Activated CD8-positive, alpha-beta T cell treated with anti-CD3 and anti-CD28 coated beads, Interleukin-2, amount 10 ng/mL, durations not matched to agents 7 days and 5 days (primary cell): ENCODE measurements around the gene PHACTR3. TPM values are rescaled to one million over a fixed set of nuclear protein-coding genes. Genes with fewer than 3 reads are reported as not detected.

Experiments used
- ATAC-seq: fragments of 150-1000 bp; cut with Tn5 transposase; one replicate; pipeline ENCODE4 v1.10.0; 2021; ENCODE audit warnings: moderate library complexity
- CTCF ChIA-PET: fragments of 350-600 bp; sonication (Branson Sonifier 250); formaldehyde crosslinking; loops from one replicate; lab custom pipeline; 2021; ENCODE audit warnings: antibody characterized with exemption; lab: Charles Lee
- POLR2A ChIA-PET: fragments of 350-600 bp; sonication (Branson Sonifier 250); formaldehyde crosslinking; loops from one replicate; lab custom pipeline; 2021; ENCODE audit warnings: antibody characterized with exemption; lab: Charles Lee
- DNase-seq: peaks from one replicate; pipeline ENCODE4 v3.0.0-alpha.2; 2020
- H3K27ac Mint-ChIP-seq: one replicate; pipeline ENCODE4 v1.8.0; 2021; ENCODE audit warnings: mild to moderate bottlenecking, mixed read lengths
- H3K27me3 Mint-ChIP-seq: one replicate; pipeline ENCODE4 v1.8.0; 2021; ENCODE audit warnings: low read depth, mixed read lengths
- H3K36me3 Mint-ChIP-seq: one replicate; pipeline ENCODE4 v1.8.0; 2021; ENCODE audit warnings: low read depth, mixed read lengths
- H3K4me1 Mint-ChIP-seq: one replicate; pipeline ENCODE4 v1.8.0; 2021; ENCODE audit warnings: low read depth, mixed read lengths
- H3K4me3 Mint-ChIP-seq: one replicate; pipeline ENCODE4 v1.8.0; 2021; ENCODE audit warnings: mild to moderate bottlenecking, mixed read lengths
- H3K9me3 Mint-ChIP-seq: one replicate; pipeline ENCODE4 v1.8.0; 2022; ENCODE audit warnings: mixed read lengths; ENCODE audit not compliant: insufficient read depth
- total RNA-seq, 2 experiments: library from RNA; stranded (reverse); gene quantifications; one replicate each; pipeline ENCODE4 v1.2.3, GENCODE V29; 2021

PHACTR3 gene
- total RNA-seq, 2 experiments from 2014 or later = not detected

- Mint-ChIP-seq H3K27ac (no peak overlapping the region), H3K36me3 (no peaks in the 10 kb centered on the region), H3K27me3 (peaks cover 4% of the 10 kb centered on the region), H3K9me3 (no peaks in the 10 kb centered on the region), H3K4me1 (no peaks in the 10 kb centered on the region), H3K4me3 (no peak overlapping the region)
- CTCF ChIA-PET = no interaction called here
- DNase-seq (no peak), ATAC-seq (no peak)
- POLR2A ChIA-PET = no interaction called here
Observed at GRCh38 chr20:59629141-59630045, 25.1 kb downstream of the PHACTR3 start.

GRCh38 chr20:59630526-59630925, 26.2 kb downstream of the PHACTR3 start:
- Mint-ChIP-seq H3K27ac (no peak overlapping the region), H3K27me3 (peaks cover 4% of the 10 kb centered on the region), H3K4me3 (no peak overlapping the region), H3K36me3 (no peaks in the 10 kb centered on the region), H3K9me3 (no peaks in the 10 kb centered on the region), H3K4me1 (no peaks in the 10 kb centered on the region)
- POLR2A ChIA-PET = no interaction called here
- DNase-seq = no peak
- ATAC-seq = no peak
- CTCF ChIA-PET = interaction anchor here (0.5 kb wide), 1 partner anchor 87 kb away, joined by 5 read pairs; no protein-coding TSS in a partner anchor

GRCh38 chr20:59631751-59632540, 27.6 kb downstream of the PHACTR3 start:
- H3K4me1 Mint-ChIP-seq = no peaks in the 10 kb centered on the region
- CTCF ChIA-PET = no interaction called here
- H3K9me3 Mint-ChIP-seq = no peaks in the 10 kb centered on the region
- H3K4me3 Mint-ChIP-seq = no peak overlapping the region
- peaks cover 4% of the 10 kb centered on the region for H3K27me3 Mint-ChIP-seq
- H3K27ac Mint-ChIP-seq = no peak overlapping the region
- ATAC-seq (no peak), DNase-seq (no peak)
- no peaks in the 10 kb centered on the region for H3K36me3 Mint-ChIP-seq
- POLR2A ChIA-PET = no interaction called here

GRCh38 chr20:59632541-59633113, 28.3 kb downstream of the PHACTR3 start:
- CTCF ChIA-PET = no interaction called here
- no peaks in the 10 kb centered on the region for H3K4me1 Mint-ChIP-seq
- no peak overlapping the region for H3K27ac Mint-ChIP-seq
- no peak overlapping the region for H3K4me3 Mint-ChIP-seq
- H3K36me3 Mint-ChIP-seq = no peaks in the 10 kb centered on the region
- DNase-seq (no peak), ATAC-seq (no peak)
- H3K27me3 Mint-ChIP-seq = peaks cover 4% of the 10 kb centered on the region
- POLR2A ChIA-PET = no interaction called here
- H3K9me3 Mint-ChIP-seq = no peaks in the 10 kb centered on the region

GRCh38 chr20:59633656-59634251, 29.4 kb downstream of the PHACTR3 start:
- Mint-ChIP-seq H3K36me3 (no peaks in the 10 kb centered on the region), H3K27ac (no peak overlapping the region), H3K4me3 (no peak overlapping the region), H3K27me3 (peaks cover 4% of the 10 kb centered on the region), H3K9me3 (no peaks in the 10 kb centered on the region), H3K4me1 (no peaks in the 10 kb centered on the region)
- ChIA-PET POLR2A (no interaction called here), CTCF (no interaction called here)
- ATAC-seq (no peak), DNase-seq (no peak)

- Mint-ChIP-seq H3K27ac (no peak overlapping the region), H3K27me3 (peaks cover 4% of the 10 kb centered on the region), H3K9me3 (no peaks in the 10 kb centered on the region), H3K36me3 (no peaks in the 10 kb centered on the region), H3K4me3 (no peak overlapping the region), H3K4me1 (no peaks in the 10 kb centered on the region)
- no peak for DNase-seq
- ChIA-PET CTCF (no interaction called here), POLR2A (no interaction called here)
- ATAC-seq = no peak
Observed at GRCh38 chr20:59634435-59635005, 30.2 kb downstream of the PHACTR3 start.

- ATAC-seq = no peak
- Mint-ChIP-seq H3K36me3 (no peaks in the 10 kb centered on the region), H3K4me1 (no peaks in the 10 kb centered on the region), H3K9me3 (no peaks in the 10 kb centered on the region), H3K4me3 (no peak overlapping the region), H3K27me3 (no peaks in the 10 kb centered on the region), H3K27ac (no peak overlapping the region)
- ChIA-PET POLR2A (no interaction called here), CTCF (no interaction called here)
- DNase-seq = no peak
Observed at GRCh38 chr20:59636766-59637370, 32.5 kb downstream of the PHACTR3 start.

- Mint-ChIP-seq H3K36me3 (no peaks in the 10 kb centered on the region), H3K4me1 (no peaks in the 10 kb centered on the region), H3K9me3 (no peaks in the 10 kb centered on the region), H3K4me3 (no peak overlapping the region), H3K27me3 (no peaks in the 10 kb centered on the region), H3K27ac (no peak overlapping the region)
- CTCF ChIA-PET = no interaction called here
- no peak for ATAC-seq
- DNase-seq = no peak
- POLR2A ChIA-PET = no interaction called here
Observed at GRCh38 chr20:59640267-59640666, 35.9 kb downstream of the PHACTR3 start.

GRCh38 chr20:59643615-59644061, 39.3 kb downstream of the PHACTR3 start:
- Mint-ChIP-seq H3K4me1 (no peaks in the 10 kb centered on the region), H3K9me3 (no peaks in the 10 kb centered on the region), H3K27me3 (no peaks in the 10 kb centered on the region), H3K36me3 (no peaks in the 10 kb centered on the region), H3K4me3 (no peak overlapping the region), H3K27ac (no peak overlapping the region)
- ChIA-PET CTCF (no interaction called here), POLR2A (no interaction called here)
- DNase-seq (no peak), ATAC-seq (no peak)

- ChIA-PET CTCF (no interaction called here), POLR2A (no interaction called here)
- no peaks in the 10 kb centered on the region for H3K9me3 Mint-ChIP-seq
- no peaks in the 10 kb centered on the region for H3K4me1 Mint-ChIP-seq
- no peak overlapping the region for H3K27ac Mint-ChIP-seq
- H3K36me3 Mint-ChIP-seq = no peaks in the 10 kb centered on the region
- ATAC-seq (no peak), DNase-seq (no peak)
- no peak overlapping the region for H3K4me3 Mint-ChIP-seq
- H3K27me3 Mint-ChIP-seq = no peaks in the 10 kb centered on the region
Observed at GRCh38 chr20:59644371-59644939, 40.1 kb downstream of the PHACTR3 start.

- Mint-ChIP-seq H3K9me3 (no peaks in the 10 kb centered on the region), H3K27ac (no peak overlapping the region), H3K36me3 (no peaks in the 10 kb centered on the region), H3K27me3 (no peaks in the 10 kb centered on the region), H3K4me1 (no peaks in the 10 kb centered on the region), H3K4me3 (no peak overlapping the region)
- ATAC-seq (no peak), DNase-seq (no peak)
- ChIA-PET CTCF (no interaction called here), POLR2A (no interaction called here)
Observed at GRCh38 chr20:59645271-59645670, 40.9 kb downstream of the PHACTR3 start.
